Retinal pigment epithelial cell (primary cell): ENCODE data around the gene NAT8L.

ENCODE experiments used
- DNase-seq: peaks from one replicate; pipeline ENCODE4 v3.0.0-alpha.2; 2010; ENCODE audit warnings: low read depth
- H3K4me3 ChIP-seq: 2 replicates; pipeline ENCODE4 v1.5.1; 2011; ENCODE audit warnings: mild to moderate bottlenecking, low read length, control low read depth, moderate library complexity
- CTCF ChIP-seq: conservative IDR thresholded peaks from 2 replicates; pipeline ENCODE4 v1.5.1; 2011; ENCODE audit warnings: low read depth, low read length, control low read depth, inconsistent platforms

Gene NAT8L

GRCh38 chr4:2047781-2048581, 11.1 kb upstream of the NAT8L start:
- TF ChIP-seq CTCF, result no peak
- no peak overlapping the region for H3K4me3 ChIP-seq
- DNase-seq, result no peak

- DNase-seq, result no peak
- no peak overlapping the region for H3K4me3 ChIP-seq
- TF ChIP-seq CTCF, result no peak
Measured at GRCh38 chr4:2048831-2049230, 10.3 kb upstream of the NAT8L start.

GRCh38 chr4:2049381-2049780, 9.7 kb upstream of the NAT8L start:
- H3K4me3 ChIP-seq, result no peak overlapping the region
- no peak for TF ChIP-seq CTCF
- no peak for DNase-seq

GRCh38 chr4:2049811-2050210, 9.3 kb upstream of the NAT8L start:
- no peak overlapping the region for H3K4me3 ChIP-seq
- no peak for TF ChIP-seq CTCF
- DNase-seq, result no peak

- no peak for DNase-seq
- no peak for TF ChIP-seq CTCF
- H3K4me3 ChIP-seq, result no peak overlapping the region
Measured at GRCh38 chr4:2051086-2051485, 8.0 kb upstream of the NAT8L start.

- TF ChIP-seq CTCF, result no peak
- DNase-seq, result no peak
Measured at GRCh38 chr4:2054217-2054616, 4.9 kb upstream of the NAT8L start.

GRCh38 chr4:2057382-2058065, 1.6 kb upstream of the NAT8L start:
- TF ChIP-seq CTCF, result no peak
- H3K4me3 ChIP-seq, result no peak overlapping the region
- no peak for DNase-seq

More at GRCh38 chr4:2054217-2054616, 4.9 kb upstream of the NAT8L start:
- H3K4me3 ChIP-seq, result no peak overlapping the region
